GM18505 (cell line): Measurements from ENCODE around the gene TMEM163.

ENCODE experiments used
- ATAC-seq: cut with Tn5 transposase; IDR thresholded peaks from one replicate; pipeline ENCODE4 v1.9.1; 2021; ENCODE audit not compliant: unreplicated experiment
- POLR2A ChIP-seq: IDR thresholded peaks from 4 replicates; pipeline ENCODE4 v1.6.1; 2011; ENCODE audit warnings: borderline replicate concordance; ENCODE audit not compliant: insufficient read depth, insufficient read length; ENCODE audit errors: extremely low read depth

The TMEM163 gene

GRCh38 chr2:134716721-134717243 is 2.0 kb downstream of the TMEM163 start:
- no peak for ATAC-seq
- no peak for TF ChIP-seq POLR2A

DNA sequence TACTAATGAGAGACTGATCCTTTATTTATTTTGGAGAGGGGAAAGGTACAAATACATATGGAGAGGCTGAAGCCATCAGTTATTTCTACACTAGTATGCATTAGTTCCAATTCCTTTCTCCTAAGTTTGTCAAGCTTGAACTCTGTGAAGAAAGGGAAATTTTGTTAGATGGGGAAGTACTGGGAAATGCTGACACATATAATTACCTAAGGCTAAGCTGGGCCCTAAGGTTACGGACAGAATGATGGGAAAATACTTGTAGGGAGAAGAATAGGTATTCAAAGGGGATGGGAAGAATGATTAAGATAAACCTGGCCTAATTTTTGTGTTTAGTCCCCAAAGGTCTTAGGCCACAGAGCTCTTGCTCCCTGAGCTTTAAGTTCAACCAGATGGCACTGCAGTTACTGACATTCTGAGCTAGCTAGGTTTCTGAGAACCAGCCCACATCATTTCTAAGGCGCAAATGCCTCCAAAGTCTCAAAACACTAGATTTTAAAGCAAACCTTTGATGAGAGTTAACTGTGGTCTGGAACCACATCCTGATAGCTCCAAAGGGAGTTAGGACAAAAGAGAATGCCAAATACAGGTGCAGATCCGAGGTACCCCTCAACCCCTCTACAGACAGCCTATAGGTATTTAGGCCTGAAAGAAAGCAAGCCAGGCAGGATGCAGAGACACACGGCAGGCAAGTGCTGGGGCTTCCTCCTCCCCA is 2.7 kb downstream of the TMEM163 start:
- TF ChIP-seq POLR2A = no peak
- no peak for ATAC-seq

DNA sequence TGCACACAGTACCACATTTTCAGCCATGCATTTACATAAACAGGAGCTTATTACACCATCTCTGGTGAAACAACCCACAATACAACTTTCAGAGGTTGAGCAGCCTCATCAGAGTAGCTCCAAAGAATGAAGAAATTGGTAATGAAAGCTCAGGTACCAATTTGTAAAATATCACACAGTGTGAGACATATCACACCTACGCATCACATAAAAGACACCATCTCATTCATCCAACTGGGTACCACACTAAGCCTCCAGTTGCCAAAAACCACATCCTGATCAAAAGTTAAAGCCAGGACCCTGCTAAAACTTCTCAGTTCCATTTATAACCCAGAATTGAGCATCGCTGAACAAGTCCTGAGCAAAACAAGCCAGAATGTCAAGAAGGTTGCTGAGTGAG is 4.6 kb downstream of the TMEM163 start:
- TF ChIP-seq POLR2A = no peak
- no peak for ATAC-seq

DNA sequence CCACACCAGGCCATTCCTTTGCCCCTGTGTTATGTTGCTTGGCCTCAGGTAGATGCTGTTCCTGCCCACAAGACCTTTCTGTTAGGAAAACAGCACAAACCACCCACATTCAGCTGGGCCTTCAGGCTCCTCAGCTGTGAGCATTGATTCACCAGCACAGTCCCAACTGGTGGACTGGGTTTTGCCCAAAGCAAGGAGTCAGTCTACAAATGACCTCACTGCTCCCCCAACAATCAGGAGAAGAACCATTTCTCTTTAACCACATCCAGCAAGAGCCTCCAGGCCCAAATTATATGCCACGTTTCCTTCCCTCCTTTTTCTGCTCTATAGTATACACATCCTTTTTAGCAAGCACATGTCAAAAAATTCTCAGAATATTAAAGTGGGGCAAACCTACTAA is 5.2 kb downstream of the TMEM163 start:
- no peak for TF ChIP-seq POLR2A
- ATAC-seq = no peak

DNA sequence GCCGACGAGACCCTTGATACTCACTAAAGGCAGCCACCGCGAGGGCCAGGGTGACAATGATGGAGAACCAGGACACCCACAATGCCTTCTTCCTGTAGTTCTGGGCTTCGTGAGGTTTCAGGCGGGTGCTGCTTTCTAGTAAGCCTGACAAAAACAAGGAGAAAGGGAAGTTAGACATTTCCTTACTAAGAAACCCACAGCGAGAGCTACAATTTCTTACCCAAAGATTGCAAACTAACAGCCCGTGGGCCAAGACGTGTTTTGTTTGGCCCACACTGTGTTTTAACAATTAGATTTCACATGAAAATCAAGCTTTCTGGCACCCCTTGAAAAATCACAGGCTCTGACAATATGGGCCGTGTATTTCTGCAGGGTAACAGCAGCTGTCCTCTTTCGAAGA is 5.6 kb downstream of the TMEM163 start:
- TF ChIP-seq POLR2A = no peak
- ATAC-seq = no peak

GRCh38 chr2:134712736-134713135 is 6.1 kb downstream of the TMEM163 start:
- no peak for TF ChIP-seq POLR2A
- no peak for ATAC-seq

GRCh38 chr2:134712299-134712698 is 6.5 kb downstream of the TMEM163 start:
- no peak for ATAC-seq
- TF ChIP-seq POLR2A = no peak

- no peak for ATAC-seq
- TF ChIP-seq POLR2A = no peak
Measured at GRCh38 chr2:134711692-134712091, 7.1 kb downstream of the TMEM163 start.

DNA sequence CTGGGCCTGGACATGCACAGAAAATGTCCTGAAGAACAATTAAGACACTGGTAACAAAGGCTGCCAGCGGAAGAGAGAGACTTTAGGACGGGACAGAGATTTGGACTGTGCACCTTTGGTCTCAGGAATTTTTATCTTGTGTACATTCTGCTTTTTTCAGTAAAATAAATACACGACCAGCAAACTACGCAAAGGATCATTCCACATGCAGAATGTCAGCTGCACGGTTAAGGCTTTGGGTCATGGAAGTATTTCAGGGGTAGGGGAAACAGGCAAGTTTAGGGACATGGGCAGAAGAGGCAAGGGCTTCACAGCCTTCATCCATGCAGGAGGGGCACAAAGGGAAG is 11.5 kb downstream of the TMEM163 start:
- no peak for ATAC-seq
- no peak for TF ChIP-seq POLR2A

- no peak for ATAC-seq
- no peak for TF ChIP-seq POLR2A
Measured at GRCh38 chr2:134706587-134707329, 12.0 kb downstream of the TMEM163 start.

DNA sequence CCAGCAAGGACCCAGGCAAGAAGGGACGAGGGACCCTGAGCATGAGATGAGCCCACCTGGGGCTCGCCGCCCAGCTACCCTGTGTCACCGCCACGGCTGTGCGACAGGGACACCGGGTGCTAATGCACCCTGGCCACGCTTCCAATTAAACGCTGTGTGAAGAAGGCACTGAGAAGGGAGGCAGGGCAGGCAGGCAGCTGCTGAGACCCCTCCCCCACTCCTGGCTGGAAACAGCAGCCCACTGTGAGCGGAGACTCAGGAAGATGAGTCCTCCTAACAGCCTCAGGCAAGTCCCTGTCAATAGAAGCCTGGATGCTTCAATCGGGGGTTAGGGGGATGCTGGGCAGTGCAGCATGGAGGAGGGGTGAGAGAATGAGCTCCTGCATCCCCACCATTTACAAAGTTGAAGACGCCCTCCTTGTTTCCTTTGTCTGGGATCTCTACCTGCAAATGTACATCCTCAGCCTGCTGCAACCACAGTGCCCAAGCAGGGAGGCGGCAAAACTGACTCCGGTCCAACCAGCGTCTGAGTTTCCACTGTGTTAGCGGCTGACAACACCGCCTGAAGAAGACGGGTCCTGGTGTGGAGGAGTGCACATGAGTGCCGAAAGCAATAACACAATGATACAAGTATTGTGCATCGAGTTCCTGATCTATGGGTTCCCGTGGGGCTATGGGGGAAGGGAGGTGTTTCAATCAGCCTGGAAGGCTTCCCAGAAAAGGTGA is 12.8 kb downstream of the TMEM163 start:
- no peak for TF ChIP-seq POLR2A
- no peak for ATAC-seq

GRCh38 chr2:134704173-134704572 is 14.6 kb downstream of the TMEM163 start:
- TF ChIP-seq POLR2A = no peak
- no peak for ATAC-seq

- no peak for ATAC-seq
- no peak for TF ChIP-seq POLR2A
Measured at GRCh38 chr2:134703426-134703825, 15.4 kb downstream of the TMEM163 start.
